ENCODE results near the gene TNRC18.
A peak's percentile ranks its signal among the peaks of the same experiment; 100 is the strongest.
"Not testable (repeated sequence)": the region's sequence is repeated elsewhere in the genome, so short reads cannot be mapped to it uniquely, and the experiment has no call there.

The TNRC18 gene, protein sequence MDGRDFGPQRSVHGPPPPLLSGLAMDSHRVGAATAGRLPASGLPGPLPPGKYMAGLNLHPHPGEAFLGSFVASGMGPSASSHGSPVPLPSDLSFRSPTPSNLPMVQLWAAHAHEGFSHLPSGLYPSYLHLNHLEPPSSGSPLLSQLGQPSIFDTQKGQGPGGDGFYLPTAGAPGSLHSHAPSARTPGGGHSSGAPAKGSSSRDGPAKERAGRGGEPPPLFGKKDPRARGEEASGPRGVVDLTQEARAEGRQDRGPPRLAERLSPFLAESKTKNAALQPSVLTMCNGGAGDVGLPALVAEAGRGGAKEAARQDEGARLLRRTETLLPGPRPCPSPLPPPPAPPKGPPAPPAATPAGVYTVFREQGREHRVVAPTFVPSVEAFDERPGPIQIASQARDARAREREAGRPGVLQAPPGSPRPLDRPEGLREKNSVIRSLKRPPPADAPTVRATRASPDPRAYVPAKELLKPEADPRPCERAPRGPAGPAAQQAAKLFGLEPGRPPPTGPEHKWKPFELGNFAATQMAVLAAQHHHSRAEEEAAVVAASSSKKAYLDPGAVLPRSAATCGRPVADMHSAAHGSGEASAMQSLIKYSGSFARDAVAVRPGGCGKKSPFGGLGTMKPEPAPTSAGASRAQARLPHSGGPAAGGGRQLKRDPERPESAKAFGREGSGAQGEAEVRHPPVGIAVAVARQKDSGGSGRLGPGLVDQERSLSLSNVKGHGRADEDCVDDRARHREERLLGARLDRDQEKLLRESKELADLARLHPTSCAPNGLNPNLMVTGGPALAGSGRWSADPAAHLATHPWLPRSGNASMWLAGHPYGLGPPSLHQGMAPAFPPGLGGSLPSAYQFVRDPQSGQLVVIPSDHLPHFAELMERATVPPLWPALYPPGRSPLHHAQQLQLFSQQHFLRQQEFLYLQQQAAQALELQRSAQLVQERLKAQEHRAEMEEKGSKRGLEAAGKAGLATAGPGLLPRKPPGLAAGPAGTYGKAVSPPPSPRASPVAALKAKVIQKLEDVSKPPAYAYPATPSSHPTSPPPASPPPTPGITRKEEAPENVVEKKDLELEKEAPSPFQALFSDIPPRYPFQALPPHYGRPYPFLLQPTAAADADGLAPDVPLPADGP (N-terminal part only)

GRCh38 chr7:5423306-5423975 is at the start of gene TNRC18:
TNRC18 (minus strand) TSS chr7:5423834; CDS start chr7:5421246, 2,588 bp downstream.
- TF ChIP-seq CTCF (conservative IDR thresholded peaks at IDR 0.05): 0 out of 2 replicates have a peak, but pooled peaks have one; percentile 1
- H3K27ac ChIP-seq: peak within 1 kb of the TSS; percentile 100

GRCh38 chr7:5472432-5473315 is 49.0 kb upstream of the TNRC18 start:
- no peak for TF ChIP-seq CTCF (conservative IDR thresholded peaks at IDR 0.05)
- no peak overlapping the region for H3K27ac ChIP-seq

DNA sequence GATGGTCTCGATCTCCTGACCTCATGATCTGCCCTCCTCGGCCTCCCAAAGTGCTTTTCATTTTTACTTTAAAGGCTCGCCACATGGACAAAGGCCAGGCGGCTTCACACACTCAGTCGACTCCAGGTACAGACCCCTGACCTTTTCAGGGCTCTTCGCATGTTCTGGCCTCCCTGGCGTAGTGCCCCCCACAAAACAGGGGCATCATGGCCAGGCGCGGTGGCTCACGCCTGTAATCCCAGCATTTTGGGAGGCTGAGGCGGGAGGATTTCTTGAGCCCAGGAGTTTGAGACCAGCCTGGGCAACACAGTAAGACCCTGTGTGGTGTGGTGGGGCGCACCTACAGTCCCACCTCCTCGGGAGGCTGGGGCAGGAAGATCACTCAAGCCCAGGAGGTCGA is 48.0 kb upstream of the TNRC18 start:
- not testable (repeated sequence) for H3K27ac ChIP-seq

GRCh38 chr7:5470816-5471215 is 47.2 kb upstream of the TNRC18 start:
- no peak overlapping the region for H3K27ac ChIP-seq
- no peak for TF ChIP-seq CTCF (conservative IDR thresholded peaks at IDR 0.05)

GRCh38 chr7:5470167-5470532 is 46.5 kb upstream of the TNRC18 start:
- H3K27ac ChIP-seq: no peak overlapping the region

GRCh38 chr7:5469375-5470166 is 45.9 kb upstream of the TNRC18 start:
- no peak overlapping the region for H3K27ac ChIP-seq
- no peak for TF ChIP-seq CTCF (conservative IDR thresholded peaks at IDR 0.05)

More at GRCh38 chr7:5470167-5470532, 46.5 kb upstream of the TNRC18 start:
- no peak for TF ChIP-seq CTCF (conservative IDR thresholded peaks at IDR 0.05)

Data from VCaP (cell line).